NB4 (cell line): ENCODE measurements around the gene EPB41L4A.

Source experiments
- MYC ChIP-seq: IDR thresholded peaks from 2 replicates; pipeline ENCODE4 v1.6.1; 2011; ENCODE audit warnings: low read depth, low read length
- POLR2A ChIP-seq: IDR thresholded peaks from 2 replicates; pipeline ENCODE4 v1.6.1; 2011; ENCODE audit warnings: mild to moderate bottlenecking; ENCODE audit not compliant: insufficient read length; ENCODE audit errors: extremely low read depth
- TF ChIP-seq, protein P1 (sequence below): IDR thresholded peaks from one replicate; pipeline ENCODE4 v1.5.1; 2012; ENCODE audit warnings: low read depth, low read length
- TF ChIP-seq, protein P2 (sequence below): IDR thresholded peaks from 2 replicates; pipeline ENCODE4 v1.6.1; 2011; ENCODE audit warnings: low read depth, low read length

DNA sequence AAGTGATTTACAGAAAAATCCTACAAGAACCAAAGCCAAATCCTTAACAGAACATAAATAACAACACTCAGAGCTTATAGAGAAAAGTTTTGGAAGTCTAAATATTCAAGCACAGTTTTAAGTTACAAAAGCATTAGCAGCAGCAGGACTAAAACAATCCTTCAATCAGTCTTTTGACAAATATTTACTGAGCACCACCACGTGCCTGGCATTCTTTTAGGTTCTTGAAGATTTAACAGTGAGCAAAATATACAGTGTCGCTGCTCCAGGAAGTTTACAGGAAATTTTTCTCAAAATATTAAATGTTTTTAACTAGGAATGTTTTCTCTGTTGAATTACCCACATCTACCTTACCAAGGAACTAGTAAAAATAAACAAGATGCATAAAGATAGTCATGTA, 11.4 kb downstream of the EPB41L4A start:
- TF ChIP-seq POLR2A, result no peak
- TF ChIP-seq, protein P1, sequence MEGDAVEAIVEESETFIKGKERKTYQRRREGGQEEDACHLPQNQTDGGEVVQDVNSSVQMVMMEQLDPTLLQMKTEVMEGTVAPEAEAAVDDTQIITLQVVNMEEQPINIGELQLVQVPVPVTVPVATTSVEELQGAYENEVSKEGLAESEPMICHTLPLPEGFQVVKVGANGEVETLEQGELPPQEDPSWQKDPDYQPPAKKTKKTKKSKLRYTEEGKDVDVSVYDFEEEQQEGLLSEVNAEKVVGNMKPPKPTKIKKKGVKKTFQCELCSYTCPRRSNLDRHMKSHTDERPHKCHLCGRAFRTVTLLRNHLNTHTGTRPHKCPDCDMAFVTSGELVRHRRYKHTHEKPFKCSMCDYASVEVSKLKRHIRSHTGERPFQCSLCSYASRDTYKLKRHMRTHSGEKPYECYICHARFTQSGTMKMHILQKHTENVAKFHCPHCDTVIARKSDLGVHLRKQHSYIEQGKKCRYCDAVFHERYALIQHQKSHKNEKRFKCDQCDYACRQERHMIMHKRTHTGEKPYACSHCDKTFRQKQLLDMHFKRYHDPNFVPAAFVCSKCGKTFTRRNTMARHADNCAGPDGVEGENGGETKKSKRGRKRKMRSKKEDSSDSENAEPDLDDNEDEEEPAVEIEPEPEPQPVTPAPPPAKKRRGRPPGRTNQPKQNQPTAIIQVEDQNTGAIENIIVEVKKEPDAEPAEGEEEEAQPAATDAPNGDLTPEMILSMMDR, result no peak
- TF ChIP-seq MYC, result no peak
- TF ChIP-seq, protein P2, sequence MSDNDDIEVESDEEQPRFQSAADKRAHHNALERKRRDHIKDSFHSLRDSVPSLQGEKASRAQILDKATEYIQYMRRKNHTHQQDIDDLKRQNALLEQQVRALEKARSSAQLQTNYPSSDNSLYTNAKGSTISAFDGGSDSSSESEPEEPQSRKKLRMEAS, result no peak
